HepG2 (cell line): ENCODE results near the gene ANG. TPM values are rescaled to one million over a fixed set of nuclear protein-coding genes. Genes with fewer than 3 reads are reported as not detected.

ENCODE experiments used
- ATF2 ChIP-seq: sonication (generic); formaldehyde crosslinking; IDR thresholded peaks from 2 replicates; pipeline ENCODE4 v1.4.0; 2020; ENCODE audit warnings: missing genetic modification reagents
- ATF3 ChIP-seq: sonication (generic); formaldehyde crosslinking; IDR thresholded peaks from 2 replicates; pipeline ENCODE4 v1.4.0; 2020; ENCODE audit warnings: missing genetic modification reagents
- BRF2 ChIP-seq: sonication (generic); formaldehyde crosslinking; IDR thresholded peaks from 2 replicates; pipeline ENCODE4 v1.8.1; 2022; ENCODE audit warnings: mild to moderate bottlenecking, missing genetic modification reagents
- GMEB1 ChIP-seq: sonication (generic); formaldehyde crosslinking; IDR thresholded peaks from 2 replicates; pipeline ENCODE4 v1.5.1; 2020; ENCODE audit warnings: missing genetic modification reagents, mild to moderate bottlenecking, borderline replicate concordance
- KAT7 ChIP-seq: IDR thresholded peaks from 2 replicates; pipeline ENCODE4 v1.6.1; 2018; ENCODE audit warnings: borderline replicate concordance, missing compliant biosample characterization
- KDM1A ChIP-seq: IDR thresholded peaks from 2 replicates; pipeline ENCODE4 v1.6.1; 2016; ENCODE audit warnings: missing compliant biosample characterization
- KLF13 ChIP-seq: sonication (generic); formaldehyde crosslinking; IDR thresholded peaks from 2 replicates; pipeline ENCODE4 v1.4.0; 2020; ENCODE audit warnings: mild to moderate bottlenecking, missing genetic modification reagents
- MATR3 ChIP-seq: sonication (generic); formaldehyde crosslinking; IDR thresholded peaks from 2 replicates; pipeline ENCODE4 v1.4.0; 2020; ENCODE audit warnings: missing genetic modification reagents
- PHF21A ChIP-seq: sonication (generic); formaldehyde crosslinking; IDR thresholded peaks from 2 replicates; pipeline ENCODE4 v1.5.0; 2020; ENCODE audit warnings: mild to moderate bottlenecking, missing genetic modification reagents
- TERF1 ChIP-seq: sonication (generic); formaldehyde crosslinking; IDR thresholded peaks from 2 replicates; pipeline ENCODE4 v1.8.0; 2022; ENCODE audit warnings: mild to moderate bottlenecking, missing genetic modification reagents, moderate library complexity
- TSC22D2 ChIP-seq: sonication (generic); formaldehyde crosslinking; IDR thresholded peaks from 2 replicates; pipeline ENCODE4 v1.5.1; 2020; ENCODE audit warnings: missing genetic modification reagents, mild to moderate bottlenecking, borderline replicate concordance
- U2AF2 ChIP-seq: fragments of 200-400 bp; formaldehyde crosslinking; IDR thresholded peaks from 2 replicates; pipeline ENCODE4 v1.6.1; 2017; ENCODE audit warnings: low read depth, mild to moderate bottlenecking, low read length
- ZFP36 ChIP-seq: fragments of 150-350 bp; IDR thresholded peaks from 2 replicates; pipeline ENCODE4 v1.6.1; 2018; ENCODE audit warnings: borderline replicate concordance, low read length, low read depth; ENCODE audit not compliant: partially characterized antibody
- ZKSCAN8 ChIP-seq: IDR thresholded peaks from 2 replicates; pipeline ENCODE4 v1.6.1; 2016; ENCODE audit warnings: borderline replicate concordance, missing genetic modification reagents, missing compliant biosample characterization
- ZNF253 ChIP-seq: sonication (generic); formaldehyde crosslinking; IDR thresholded peaks from 2 replicates; pipeline ENCODE4 v1.8.0; 2022; ENCODE audit warnings: mild to moderate bottlenecking, missing genetic modification reagents, borderline replicate concordance
- ZNF512B ChIP-seq: sonication (generic); formaldehyde crosslinking; IDR thresholded peaks from 2 replicates; pipeline ENCODE4 v1.5.1; 2020; ENCODE audit warnings: missing genetic modification reagents, mild to moderate bottlenecking, borderline replicate concordance
- ZNF652 ChIP-seq: IDR thresholded peaks from 2 replicates; pipeline ENCODE4 v1.6.1; 2016; ENCODE audit warnings: low read depth, borderline replicate concordance
- ZNF75D ChIP-seq: sonication (generic); formaldehyde crosslinking; IDR thresholded peaks from 2 replicates; pipeline ENCODE4 v1.8.1; 2023; ENCODE audit warnings: missing genetic modification reagents, mild to moderate bottlenecking, borderline replicate concordance
- polyA plus RNA-seq, 8 experiments: library from polyadenylated mRNA; depleted of rRNA in 3 of 8; stranded (reverse) in 7 of 8; unstranded in 1 of 8; fragments of >200 nt; fragmentation: Illumina TruSeq in 4 of 8; extraction: Trizol in 4 of 8; gene quantifications; 2 replicates each; pipeline versions ENCODE4 v1.2.1 to v1.2.3, GENCODE V29; 2011 to 2016; ENCODE audit warnings: low read depth in 4 of 8, missing spikeins in 1 of 8, mixed read lengths in 1 of 8; ENCODE audit not compliant: insufficient read depth in 1 of 8
- total RNA-seq, 5 experiments: library from RNA; depleted of rRNA; stranded (reverse); fragments of >200 nt; fragmentation: Illumina TruSeq; extraction: Trizol; gene quantifications; 2 replicates each; pipeline ENCODE4 v1.2.3, GENCODE V29; 2016; ENCODE audit warnings: low read depth in 1 of 5

Gene ANG
- total and polyA plus RNA-seq, 2 of the 13 experiments (the other 11 are each of a cell fraction or from before 2014, with no cell fraction given): 83.6 to 401 TPM

- peak; percentile 76; the same call in 1 of the 2 replicates for TF ChIP-seq BRF2 (CRISPR knock-in tag)
- TF ChIP-seq KDM1A (CRISPR knock-in tag): peak; percentile 85; the same call in 1 of the 2 replicates
- no peak for TF ChIP-seq MATR3
- no peak for TF ChIP-seq PHF21A (CRISPR knock-in tag)
- peak; percentile 62 for TF ChIP-seq ZKSCAN8 (CRISPR knock-in tag)
- no peak for TF ChIP-seq ZFP36
- TF ChIP-seq KAT7 (CRISPR knock-in tag): peak; percentile 76
- TF ChIP-seq GMEB1 (CRISPR knock-in tag): peak; percentile 79
- 0 out of 2 replicates have a peak, but pooled peaks have one; percentile 18 for TF ChIP-seq ZNF652 (CRISPR knock-in tag)
- no peak; the same call in 1 of the 2 replicates for TF ChIP-seq ATF3 (CRISPR knock-in tag)
- 0 out of 2 replicates have a peak, but pooled peaks have one; percentile 21 for TF ChIP-seq ZNF512B
- 0 out of 2 replicates have a peak, but pooled peaks have one; percentile 23 for TF ChIP-seq U2AF2
- TF ChIP-seq ATF2 (CRISPR knock-in tag): peak; percentile 21; the same call in 1 of the 2 replicates
- no peak for TF ChIP-seq ZNF75D (CRISPR knock-in tag)
- 0 out of 2 replicates have a peak, but pooled peaks have one; percentile 17 for TF ChIP-seq ZNF253 (CRISPR knock-in tag)
- no peak for TF ChIP-seq TERF1 (CRISPR knock-in tag)
- TF ChIP-seq TSC22D2: no peak; the same call in 1 of the 2 replicates
- no peak for TF ChIP-seq KLF13
Observed at GRCh38 chr14:20683891-20684661, 4.5 kb upstream of the ANG start, which contains the start of gene RNASE4 (continued).
